Nephron progenitor cell (in vitro differentiated cells): ENCODE data around the gene PPP1R14B.

Experiments
- DNase-seq: peaks from one replicate; pipeline ENCODE4 v3.0.0; 2021
- H3K27ac Mint-ChIP-seq: 2 replicates; pipeline ENCODE4 v1.8.0; 2021; ENCODE audit warnings: mild to moderate bottlenecking, moderate library complexity, mixed read lengths
- H3K27me3 Mint-ChIP-seq: 2 replicates; pipeline ENCODE4 v1.8.0; 2021; ENCODE audit warnings: mild to moderate bottlenecking, low read depth, mixed read lengths; ENCODE audit not compliant: poor library complexity
- H3K36me3 Mint-ChIP-seq: 2 replicates; pipeline ENCODE4 v1.8.0; 2021; ENCODE audit warnings: low read depth, mixed read lengths
- H3K4me1 Mint-ChIP-seq: 2 replicates; pipeline ENCODE4 v1.8.0; 2021; ENCODE audit warnings: mixed read lengths
- H3K4me3 Mint-ChIP-seq: 2 replicates; pipeline ENCODE4 v1.8.0; 2021; ENCODE audit warnings: mild to moderate bottlenecking, moderate library complexity, mixed read lengths
- H3K9me3 Mint-ChIP-seq: 2 replicates; pipeline ENCODE4 v1.8.0; 2021; ENCODE audit warnings: mild to moderate bottlenecking, moderate library complexity, mixed read lengths
- TF ChIP-seq, protein P1 (sequence below): fragments of 200-600 bp; sonication (generic); IDR thresholded peaks from 2 replicates; pipeline ENCODE4 v1.5.0; 2021; ENCODE audit warnings: antibody characterized with exemption

PPP1R14B gene

DNA sequence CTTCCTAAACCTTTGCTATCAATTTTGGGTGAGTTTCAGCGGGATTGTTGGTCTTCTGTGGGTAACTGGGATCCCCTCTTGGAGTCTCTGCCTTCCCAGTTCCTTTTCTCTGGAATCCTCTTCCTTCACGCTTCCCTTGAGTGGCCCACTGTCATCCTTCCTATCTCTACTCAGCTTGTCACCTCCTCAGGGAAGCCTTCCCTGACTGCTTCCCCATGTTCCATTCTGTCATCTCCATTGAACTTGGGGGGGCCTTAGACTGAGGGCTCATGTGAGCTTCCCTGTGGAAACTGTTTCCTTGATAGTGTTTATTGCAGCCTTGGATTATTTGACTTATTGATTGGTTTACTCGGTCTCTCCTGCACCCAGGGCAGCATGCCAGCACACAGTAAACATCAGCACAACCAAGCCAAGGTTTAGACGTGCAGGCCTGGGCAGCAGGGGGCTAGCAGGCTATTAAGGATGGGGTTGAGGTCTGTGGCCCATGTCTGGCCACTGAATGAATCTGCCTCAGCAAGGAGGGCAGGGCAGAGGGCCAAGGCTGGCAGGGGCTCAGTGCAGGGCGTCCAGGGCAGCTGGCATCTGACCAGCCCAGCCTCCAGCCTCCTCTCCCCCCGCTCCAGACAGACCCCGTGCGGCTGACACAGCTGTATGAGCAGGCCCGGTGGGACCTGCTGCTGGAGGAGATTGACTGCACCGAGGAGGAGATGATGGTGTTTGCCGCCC lies 28.0 kb downstream of the PPP1R14B start:
- Mint-ChIP-seq H3K4me3 (no peak overlapping the region), H3K27me3 (peaks cover 4% of the 10 kb centered on the region), H3K27ac (no peak overlapping the region), H3K4me1 (peaks cover 6% of the 10 kb centered on the region), H3K9me3 (no peaks in the 10 kb centered on the region), H3K36me3 (peaks cover 18% of the 10 kb centered on the region)
- no peak for DNase-seq
- TF ChIP-seq, protein P1, sequence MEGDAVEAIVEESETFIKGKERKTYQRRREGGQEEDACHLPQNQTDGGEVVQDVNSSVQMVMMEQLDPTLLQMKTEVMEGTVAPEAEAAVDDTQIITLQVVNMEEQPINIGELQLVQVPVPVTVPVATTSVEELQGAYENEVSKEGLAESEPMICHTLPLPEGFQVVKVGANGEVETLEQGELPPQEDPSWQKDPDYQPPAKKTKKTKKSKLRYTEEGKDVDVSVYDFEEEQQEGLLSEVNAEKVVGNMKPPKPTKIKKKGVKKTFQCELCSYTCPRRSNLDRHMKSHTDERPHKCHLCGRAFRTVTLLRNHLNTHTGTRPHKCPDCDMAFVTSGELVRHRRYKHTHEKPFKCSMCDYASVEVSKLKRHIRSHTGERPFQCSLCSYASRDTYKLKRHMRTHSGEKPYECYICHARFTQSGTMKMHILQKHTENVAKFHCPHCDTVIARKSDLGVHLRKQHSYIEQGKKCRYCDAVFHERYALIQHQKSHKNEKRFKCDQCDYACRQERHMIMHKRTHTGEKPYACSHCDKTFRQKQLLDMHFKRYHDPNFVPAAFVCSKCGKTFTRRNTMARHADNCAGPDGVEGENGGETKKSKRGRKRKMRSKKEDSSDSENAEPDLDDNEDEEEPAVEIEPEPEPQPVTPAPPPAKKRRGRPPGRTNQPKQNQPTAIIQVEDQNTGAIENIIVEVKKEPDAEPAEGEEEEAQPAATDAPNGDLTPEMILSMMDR = no peak

- H3K27me3 Mint-ChIP-seq = peaks cover 4% of the 10 kb centered on the region
- DNase-seq = no peak
- no peaks in the 10 kb centered on the region for H3K9me3 Mint-ChIP-seq
- H3K36me3 Mint-ChIP-seq = peaks cover 29% of the 10 kb centered on the region
- H3K4me3 Mint-ChIP-seq = no peak overlapping the region
- no peak overlapping the region for H3K27ac Mint-ChIP-seq
- TF ChIP-seq, protein P1 = no peak
- H3K4me1 Mint-ChIP-seq = peaks cover 6% of the 10 kb centered on the region
Observed at GRCh38 chr11:64216879-64217278, 29.9 kb downstream of the PPP1R14B start.

DNA sequence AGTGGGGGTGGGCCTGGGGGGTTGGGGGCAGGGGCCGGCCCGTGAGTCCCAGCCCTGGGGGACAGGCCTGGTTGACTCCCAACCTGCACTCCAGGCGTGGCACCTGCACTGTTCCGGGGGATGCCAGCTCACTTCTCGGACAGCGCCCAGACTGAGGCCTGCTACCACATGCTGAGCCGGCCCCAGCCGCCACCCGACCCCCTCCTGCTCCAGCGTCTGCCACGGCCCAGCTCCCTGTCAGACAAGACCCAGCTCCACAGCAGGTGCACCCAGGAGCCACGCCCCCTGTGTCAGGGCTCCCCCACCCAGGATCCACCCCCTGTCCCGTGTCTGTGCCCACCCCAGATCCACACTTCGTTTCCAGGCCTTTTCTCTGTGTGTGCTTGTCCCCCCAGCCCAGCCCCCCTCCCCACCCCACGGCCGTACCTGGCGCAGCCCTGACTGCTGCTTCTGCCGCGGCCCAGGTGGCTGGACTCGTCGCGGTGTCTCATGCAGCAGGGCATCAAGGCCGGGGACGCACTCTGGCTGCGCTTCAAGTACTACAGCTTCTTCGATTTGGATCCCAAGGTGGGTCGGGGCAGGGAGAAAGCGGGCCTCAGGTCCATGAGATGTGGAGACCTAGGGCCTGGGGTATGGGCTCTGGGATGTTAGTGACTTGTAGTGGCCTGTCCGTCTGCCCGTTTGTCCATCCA lies 35.4 kb downstream of the PPP1R14B start:
- Mint-ChIP-seq H3K4me3 (no peak overlapping the region), H3K27me3 (peaks cover 4% of the 10 kb centered on the region), H3K36me3 (peaks cover 30% of the 10 kb centered on the region), H3K4me1 (peaks cover 16% of the 10 kb centered on the region), H3K9me3 (no peaks in the 10 kb centered on the region), H3K27ac (no peak overlapping the region)
- no peak for DNase-seq
- TF ChIP-seq, protein P1 = no peak

GRCh38 chr11:64210301-64211020 lies 36.3 kb downstream of the PPP1R14B start:
- TF ChIP-seq, protein P1 = no peak
- Mint-ChIP-seq H3K27me3 (peaks cover 4% of the 10 kb centered on the region), H3K4me3 (no peak overlapping the region), H3K9me3 (no peaks in the 10 kb centered on the region), H3K27ac (peak overlapping the region; percentile 35), H3K4me1 (peaks cover 23% of the 10 kb centered on the region), H3K36me3 (peaks cover 28% of the 10 kb centered on the region)
- DNase-seq = no peak

- H3K27ac Mint-ChIP-seq = peak overlapping the region; percentile 61
- DNase-seq = no peak
- no peak overlapping the region for H3K4me3 Mint-ChIP-seq
- H3K4me1 Mint-ChIP-seq = peaks cover 29% of the 10 kb centered on the region
- no peaks in the 10 kb centered on the region for H3K9me3 Mint-ChIP-seq
- TF ChIP-seq, protein P1 = no peak
- no peaks in the 10 kb centered on the region for H3K27me3 Mint-ChIP-seq
- peaks cover 21% of the 10 kb centered on the region for H3K36me3 Mint-ChIP-seq
Observed at GRCh38 chr11:64209563-64209843, 37.2 kb downstream of the PPP1R14B start.
